Fibroblast of lung (primary cell): ENCODE measurements around the gene DDX23.

Experiments
- EZH2 ChIP-seq: IDR thresholded peaks from 2 replicates; pipeline ENCODE4 v1.5.1; 2012; ENCODE audit warnings: low read length, control low read depth, mild to moderate bottlenecking; ENCODE audit errors: missing control alignments
- TF ChIP-seq, protein P1 (sequence below), 2 donors: IDR thresholded peaks in 1 of 2; conservative IDR thresholded peaks in 1 of 2; 1 replicate in 1 of 2; 2 replicates in 1 of 2; pipeline ENCODE4 v1.5.1; 2011 to 2012; ENCODE audit warnings: low read length in 2 of 2, control low read depth in 1 of 2, inconsistent platforms in 1 of 2, low read depth in 1 of 2, mild to moderate bottlenecking in 1 of 2

DNA sequence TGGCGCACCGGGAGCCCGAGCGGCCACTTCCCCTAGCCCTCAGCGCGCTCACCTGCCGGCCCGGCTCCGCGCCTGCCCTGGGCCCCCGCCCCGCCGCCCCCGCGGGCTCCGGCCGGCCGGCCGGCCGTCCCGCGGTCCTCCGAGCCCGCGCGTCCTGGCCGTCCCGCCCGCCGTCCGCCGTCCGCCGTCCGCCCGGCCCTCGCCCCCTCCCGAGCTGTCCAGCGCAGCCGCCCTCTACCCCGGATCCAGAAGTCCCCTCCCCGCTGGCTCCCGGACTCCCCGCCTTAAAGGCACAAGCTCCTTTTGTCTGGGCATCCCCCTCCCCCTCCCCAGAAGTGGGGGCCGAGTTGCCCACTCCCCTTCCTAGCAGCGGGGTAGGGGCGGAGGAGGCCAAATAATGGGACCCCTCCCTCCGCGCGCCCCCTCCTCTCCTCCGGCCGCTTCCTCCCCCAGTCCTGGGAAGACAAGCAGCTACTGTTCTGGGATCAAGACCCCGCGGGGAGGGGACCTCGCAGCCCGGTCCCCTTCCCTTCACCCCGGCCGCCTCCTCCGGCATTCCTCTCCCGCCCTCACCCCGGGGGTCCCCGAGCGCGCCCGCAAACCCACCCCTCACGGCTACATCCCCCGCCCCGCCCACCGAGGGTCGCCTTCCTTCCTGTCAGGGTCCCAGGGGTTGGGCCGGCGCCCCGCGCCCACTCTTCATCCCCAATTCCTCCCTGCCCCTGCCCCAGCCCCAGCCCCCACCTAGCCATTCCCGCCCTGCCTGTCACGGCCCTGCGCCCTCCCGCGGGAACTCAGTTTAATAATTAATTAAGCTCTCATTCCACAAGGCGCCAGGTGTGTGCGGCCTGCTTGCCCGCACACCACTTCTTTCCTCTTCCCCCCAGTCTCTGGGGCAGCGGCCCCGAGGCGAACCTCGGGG, 62.8 kb downstream of the DDX23 start, which contains the start of gene ADCY6:
- TF ChIP-seq, protein P1, sequence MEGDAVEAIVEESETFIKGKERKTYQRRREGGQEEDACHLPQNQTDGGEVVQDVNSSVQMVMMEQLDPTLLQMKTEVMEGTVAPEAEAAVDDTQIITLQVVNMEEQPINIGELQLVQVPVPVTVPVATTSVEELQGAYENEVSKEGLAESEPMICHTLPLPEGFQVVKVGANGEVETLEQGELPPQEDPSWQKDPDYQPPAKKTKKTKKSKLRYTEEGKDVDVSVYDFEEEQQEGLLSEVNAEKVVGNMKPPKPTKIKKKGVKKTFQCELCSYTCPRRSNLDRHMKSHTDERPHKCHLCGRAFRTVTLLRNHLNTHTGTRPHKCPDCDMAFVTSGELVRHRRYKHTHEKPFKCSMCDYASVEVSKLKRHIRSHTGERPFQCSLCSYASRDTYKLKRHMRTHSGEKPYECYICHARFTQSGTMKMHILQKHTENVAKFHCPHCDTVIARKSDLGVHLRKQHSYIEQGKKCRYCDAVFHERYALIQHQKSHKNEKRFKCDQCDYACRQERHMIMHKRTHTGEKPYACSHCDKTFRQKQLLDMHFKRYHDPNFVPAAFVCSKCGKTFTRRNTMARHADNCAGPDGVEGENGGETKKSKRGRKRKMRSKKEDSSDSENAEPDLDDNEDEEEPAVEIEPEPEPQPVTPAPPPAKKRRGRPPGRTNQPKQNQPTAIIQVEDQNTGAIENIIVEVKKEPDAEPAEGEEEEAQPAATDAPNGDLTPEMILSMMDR (conservative IDR thresholded peaks at IDR 0.05 in 1 of 2, IDR thresholded peaks at IDR 0.05 in 1 of 2; ENCODE audit: low read depth in 1 of 2, low read length in 2 of 2), result no peak
- no peak for TF ChIP-seq EZH2
